NCI-H510A (cell line): ENCODE measurements around the gene DPF3.
"Not testable (repeated sequence)": the region's sequence is repeated elsewhere in the genome, so short reads cannot be mapped to it uniquely, and the experiment has no call there.

Experiments used
- DNase-seq: peaks from one replicate; lab custom pipeline; 2025; lab: John Stamatoyannopoulos, UW

DPF3 gene

GRCh38 chr14:72880164-72880563, 13.7 kb downstream of the DPF3 start:
- no peak for DNase-seq

DNA sequence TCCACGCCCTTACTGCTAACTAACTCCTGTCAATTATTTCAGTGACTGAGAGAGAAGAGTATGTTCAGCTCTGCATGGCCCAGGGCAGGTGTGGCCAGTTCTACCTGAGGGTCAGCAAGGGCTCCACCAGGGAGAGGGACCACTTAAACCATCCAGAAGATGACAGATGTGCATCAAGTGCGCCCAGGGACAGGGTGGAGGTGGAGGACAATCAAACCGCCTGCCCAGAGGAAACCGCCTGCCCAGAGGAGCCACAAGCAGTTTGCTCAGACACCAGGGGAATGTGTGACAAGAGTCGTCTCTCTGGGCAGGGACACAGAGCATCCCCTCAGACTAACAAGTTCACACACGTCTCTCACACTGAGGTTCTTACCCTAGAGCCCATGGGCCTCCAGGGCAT, 14.5 kb downstream of the DPF3 start:
- no peak for DNase-seq

- DNase-seq, result no peak
Observed at GRCh38 chr14:72878746-72879145, 15.2 kb downstream of the DPF3 start.

DNA sequence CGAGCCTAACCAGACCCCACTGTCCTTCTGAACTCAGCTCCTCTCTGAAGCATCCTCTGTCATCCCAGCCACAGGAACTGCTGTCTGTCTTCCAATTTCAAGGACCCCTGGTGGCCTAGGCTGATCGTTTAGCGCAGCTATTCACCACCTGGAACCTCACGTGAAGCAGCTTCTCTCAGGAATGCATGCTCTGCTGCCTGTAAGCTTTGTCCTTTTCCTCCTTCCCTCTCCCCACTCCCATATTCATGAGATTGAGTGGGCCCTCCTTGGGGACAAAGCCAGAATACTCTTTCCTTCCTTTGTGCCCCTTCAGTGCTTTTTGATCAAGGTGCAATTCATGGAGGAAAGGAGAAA, 17.2 kb downstream of the DPF3 start:
- no peak for DNase-seq

GRCh38 chr14:72876005-72876709, 17.7 kb downstream of the DPF3 start:
- no peak for DNase-seq

- not testable (repeated sequence) for DNase-seq
Observed at GRCh38 chr14:72870878-72871277, 23.0 kb downstream of the DPF3 start.

- DNase-seq, result no peak
Observed at GRCh38 chr14:72869407-72870329, 24.2 kb downstream of the DPF3 start.

- DNase-seq, result no peak
Observed at GRCh38 chr14:72868500-72868899, 25.4 kb downstream of the DPF3 start.

DNA sequence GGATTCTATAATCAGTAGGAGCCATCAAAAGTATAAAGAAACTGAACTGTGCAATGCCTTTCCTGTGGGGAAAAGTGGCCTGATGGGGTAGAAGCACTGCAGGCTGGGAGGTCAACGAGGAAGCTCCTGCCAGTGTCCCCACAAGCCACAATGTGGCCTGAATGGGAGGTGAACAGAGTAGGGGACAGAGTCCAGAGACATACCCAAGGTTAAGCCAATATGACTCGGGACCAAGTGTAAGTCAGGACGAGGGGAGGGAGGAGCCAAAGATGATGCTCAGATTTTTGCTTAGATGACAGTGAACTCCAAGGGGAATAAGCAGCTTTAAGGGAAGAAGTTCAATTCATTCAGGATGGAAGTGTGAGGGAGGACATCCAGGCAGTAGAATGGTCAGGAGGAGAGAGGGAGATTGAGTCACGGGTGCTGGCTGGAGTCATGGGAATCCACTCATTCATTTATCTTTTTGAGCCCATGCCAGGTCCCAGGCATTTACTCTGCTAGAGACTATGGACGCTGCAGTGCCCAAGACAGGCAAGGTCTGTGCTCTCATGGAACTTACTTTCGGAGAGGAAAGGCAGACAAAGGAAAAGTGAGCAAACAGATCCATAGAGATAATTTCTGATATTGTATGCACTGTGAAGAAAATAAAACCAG, 29.1 kb downstream of the DPF3 start:
- DNase-seq, result no peak

GRCh38 chr14:72863216-72864006, 30.5 kb downstream of the DPF3 start:
- no peak for DNase-seq

GRCh38 chr14:72856530-72857266, 37.2 kb downstream of the DPF3 start:
- no peak for DNase-seq

- DNase-seq, result no peak
Observed at GRCh38 chr14:72855913-72856312, 38.0 kb downstream of the DPF3 start.

- no peak for DNase-seq
Observed at GRCh38 chr14:72852194-72852593, 41.7 kb downstream of the DPF3 start.

- peak; percentile 64 for DNase-seq
Observed at GRCh38 chr14:72851635-72852034, 42.3 kb downstream of the DPF3 start.

DNA sequence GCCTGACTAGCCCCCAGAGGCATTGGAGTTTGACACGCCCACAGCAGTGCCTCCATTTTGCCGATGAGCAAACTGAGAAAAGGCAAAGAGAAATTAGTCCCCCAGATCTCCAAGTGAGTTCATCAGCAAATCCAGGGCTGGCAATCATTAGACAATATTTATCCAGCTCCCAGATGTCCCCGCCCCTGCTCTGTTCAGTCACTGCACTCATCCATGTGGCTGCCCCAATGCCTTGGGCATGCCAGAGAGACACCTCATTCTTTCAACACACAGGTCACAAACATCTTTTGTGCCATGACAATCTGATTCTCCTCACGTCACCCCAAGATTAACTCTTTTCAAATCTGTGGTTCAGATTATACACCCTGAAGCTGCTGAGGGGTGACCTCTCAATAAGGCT, 43.5 kb downstream of the DPF3 start:
- DNase-seq, result no peak

DNA sequence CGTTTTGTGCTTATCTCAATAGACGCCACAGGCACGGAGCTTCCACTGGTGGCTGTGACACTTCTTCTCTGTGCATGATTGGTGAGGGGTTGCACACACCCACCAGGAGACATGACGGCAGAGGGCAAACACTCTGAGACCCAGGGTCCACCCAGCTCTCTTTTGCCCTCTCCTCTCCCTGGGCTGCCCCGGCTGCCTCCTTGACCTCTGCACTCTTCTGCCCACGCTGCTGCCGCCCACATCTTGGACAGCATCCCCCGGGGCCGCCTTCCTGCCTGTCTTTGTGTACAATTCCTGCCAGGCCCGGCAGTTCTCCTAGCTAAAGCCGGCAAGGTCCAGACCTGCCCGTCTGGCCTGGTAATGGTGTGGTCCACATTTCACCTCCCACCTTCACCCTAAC, 44.7 kb downstream of the DPF3 start:
- no peak for DNase-seq

DNA sequence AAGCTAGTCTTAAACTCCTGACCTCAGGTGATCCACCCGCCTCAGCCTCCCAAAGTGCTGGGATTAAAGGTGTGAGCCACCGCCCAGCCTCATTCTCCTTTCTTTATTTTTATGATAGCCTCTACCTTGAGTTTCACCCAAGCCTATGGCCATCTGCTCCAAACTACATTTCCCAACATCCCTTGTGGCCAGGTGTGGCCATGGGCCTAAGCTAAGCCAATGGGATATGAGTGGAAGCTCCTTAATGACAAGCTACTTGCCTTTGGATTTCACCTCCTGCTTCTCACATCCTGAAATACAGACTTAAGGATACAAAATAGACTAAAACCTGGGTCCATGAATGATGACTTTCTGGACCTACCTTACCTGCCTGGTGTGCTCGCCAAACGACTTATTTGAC, 46.2 kb downstream of the DPF3 start:
- DNase-seq, result no peak

GRCh38 chr14:72845683-72846082, 48.2 kb downstream of the DPF3 start:
- no peak for DNase-seq

- no peak for DNase-seq
Observed at GRCh38 chr14:72845196-72845595, 48.7 kb downstream of the DPF3 start.

- DNase-seq, result no peak
Observed at GRCh38 chr14:72844524-72844923, 49.4 kb downstream of the DPF3 start.
